Stimulated activated CD8-positive, alpha-beta memory T cell treated with anti-CD3 and anti-CD28 coated beads, Interleukin-7, amount 100 ng/mL, for 4 hours (primary cell): ENCODE data around the gene POU2AF3.
"Not testable (repeated sequence)": the region's sequence is repeated elsewhere in the genome, so short reads cannot be mapped to it uniquely, and the experiment has no call there.

Experiments used
- DNase-seq, 2 donors: peaks; one replicate each; pipeline ENCODE4 v3.0.0-alpha.2; 2020; ENCODE audit warnings: low read depth in 2 of 2

The POU2AF3 gene

DNA sequence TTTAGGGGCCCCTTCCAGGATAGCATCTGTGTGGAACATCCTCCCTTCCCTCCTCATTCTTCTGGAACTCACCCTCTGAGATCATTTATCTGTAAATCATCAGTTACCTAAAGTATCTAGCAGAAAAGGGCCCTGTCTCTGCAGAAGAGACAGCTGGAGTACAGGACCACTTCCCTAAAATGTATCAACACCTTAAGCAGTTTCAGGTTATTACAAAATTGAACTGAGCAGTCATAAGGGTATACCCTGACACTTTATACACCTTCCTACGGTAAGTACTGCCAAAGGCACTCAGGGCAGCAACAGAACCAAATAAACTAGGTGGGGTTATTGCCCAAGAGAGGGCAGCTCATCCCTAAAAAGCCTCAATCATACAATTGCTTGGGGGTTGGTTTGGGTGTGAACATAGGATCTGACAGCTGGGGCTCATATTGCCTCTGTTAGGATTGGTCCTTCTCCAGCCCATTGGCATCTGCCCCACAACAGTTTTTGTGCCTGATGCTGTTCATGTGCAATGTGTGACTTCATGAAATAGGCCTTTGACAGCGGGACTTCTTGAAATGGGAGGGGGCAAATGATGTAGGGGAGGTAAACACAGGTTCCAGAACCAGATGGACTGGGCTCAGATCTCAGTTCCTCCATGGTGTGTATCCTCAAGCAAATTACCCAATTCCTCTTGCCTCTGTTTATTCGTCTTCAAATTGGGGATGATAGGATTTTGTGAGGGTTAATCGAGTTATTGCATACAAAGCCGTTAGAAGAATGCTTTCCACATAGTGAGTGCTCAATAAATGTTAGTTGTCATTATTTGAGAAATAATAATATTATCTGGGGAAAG is 2.9 kb downstream of the POU2AF3 start:
- no peak for DNase-seq

DNA sequence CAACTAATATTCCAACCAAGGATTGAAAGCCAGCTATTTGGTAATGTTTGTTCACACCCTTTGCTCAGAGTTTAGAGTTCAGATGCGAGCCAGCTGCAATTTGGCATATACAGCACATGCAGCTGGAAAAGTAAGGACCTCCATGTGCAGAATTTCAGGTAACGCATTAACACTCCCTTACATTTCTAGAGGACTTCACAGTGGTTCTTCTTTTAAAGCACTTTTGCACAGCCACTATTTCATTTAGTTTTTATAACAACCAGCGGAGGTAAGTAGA is 3.4 kb downstream of the POU2AF3 start:
- DNase-seq = no peak

DNA sequence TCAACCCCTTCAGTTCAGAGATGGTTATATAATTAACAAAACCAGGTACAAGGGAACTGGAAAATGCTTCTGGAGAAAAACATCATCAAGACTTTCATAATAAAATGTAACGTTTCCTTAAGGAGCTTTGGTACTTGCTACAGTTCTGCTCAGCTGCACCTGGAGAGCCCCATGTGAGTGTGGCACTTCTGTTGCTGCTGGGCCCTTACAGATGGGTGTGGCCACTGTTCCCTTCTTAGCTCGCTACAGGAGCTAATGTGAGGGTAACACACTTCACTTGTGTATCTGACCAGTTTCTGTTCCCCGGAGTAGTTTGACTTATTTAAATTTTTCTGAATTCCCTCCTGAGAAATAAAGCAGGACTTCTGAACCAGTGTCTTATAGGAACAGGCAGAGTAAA is 4.0 kb downstream of the POU2AF3 start:
- no peak for DNase-seq

DNA sequence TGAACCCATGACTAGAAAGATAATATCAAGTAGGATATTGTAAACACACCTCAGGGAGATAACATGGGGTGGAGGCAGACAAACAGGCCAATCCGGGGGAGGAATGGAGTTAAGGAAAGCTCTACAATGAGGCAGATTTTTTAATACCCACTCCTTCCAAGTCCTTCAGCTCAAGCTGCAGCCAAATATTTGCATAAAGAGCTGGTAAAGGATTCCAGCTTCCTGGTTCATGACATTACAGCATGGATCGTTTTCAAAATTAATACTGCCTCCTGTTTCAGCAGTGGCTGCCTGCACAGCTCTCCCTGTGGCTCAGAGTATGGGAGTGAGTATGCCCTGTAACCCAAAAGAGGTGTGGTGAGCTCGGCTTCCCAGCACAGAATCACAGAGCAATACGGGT is 5.1 kb downstream of the POU2AF3 start:
- DNase-seq = no peak

DNA sequence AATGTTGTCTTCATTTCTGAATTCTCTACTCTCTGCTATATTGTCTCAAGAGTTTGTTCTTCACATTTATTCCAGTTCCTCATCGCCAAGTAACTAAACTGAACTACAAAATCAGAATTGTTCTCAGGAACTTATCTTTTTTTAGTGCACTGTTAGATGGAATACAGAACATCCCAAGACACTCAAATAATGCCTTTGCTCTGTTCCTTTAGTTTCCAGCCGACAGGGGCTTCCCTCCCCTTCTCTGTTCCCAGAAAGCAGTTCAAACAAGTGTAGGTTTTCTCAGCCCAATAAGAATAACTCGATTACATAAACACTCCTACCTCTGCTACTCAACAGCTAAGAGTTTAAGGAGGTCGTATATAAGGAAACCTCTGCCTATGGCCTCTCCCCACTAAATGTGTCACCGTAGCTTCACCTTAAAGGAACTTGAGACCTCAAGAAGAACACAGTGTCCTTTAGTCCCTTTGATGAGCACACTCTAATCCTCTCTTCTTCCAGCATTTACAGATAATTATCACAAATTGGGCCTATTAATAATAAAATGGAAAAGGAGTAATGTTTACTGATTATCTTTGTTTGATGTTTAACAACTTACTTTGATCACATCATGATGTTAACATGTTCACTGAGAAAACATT is 6.9 kb downstream of the POU2AF3 start:
- no peak for DNase-seq

DNA sequence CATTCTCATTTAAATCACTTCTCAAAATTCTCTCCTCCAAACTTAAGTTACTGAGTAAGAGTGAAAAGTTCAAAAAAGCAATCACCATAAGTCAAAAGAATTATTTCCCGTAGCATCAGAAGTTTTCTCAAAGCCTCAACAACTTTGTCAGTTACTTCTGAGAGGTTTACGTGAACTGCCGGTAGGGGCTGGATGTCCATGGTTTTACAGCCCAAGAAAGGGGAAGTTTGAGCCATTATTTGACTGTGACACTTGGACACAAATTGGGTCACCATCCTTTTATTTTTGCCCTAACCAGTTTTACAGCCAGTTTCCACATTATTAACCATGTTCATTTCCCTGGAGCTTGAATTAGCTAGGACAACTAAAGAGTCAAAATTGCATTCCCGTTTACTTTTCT is 7.5 kb downstream of the POU2AF3 start:
- DNase-seq = no peak

DNA sequence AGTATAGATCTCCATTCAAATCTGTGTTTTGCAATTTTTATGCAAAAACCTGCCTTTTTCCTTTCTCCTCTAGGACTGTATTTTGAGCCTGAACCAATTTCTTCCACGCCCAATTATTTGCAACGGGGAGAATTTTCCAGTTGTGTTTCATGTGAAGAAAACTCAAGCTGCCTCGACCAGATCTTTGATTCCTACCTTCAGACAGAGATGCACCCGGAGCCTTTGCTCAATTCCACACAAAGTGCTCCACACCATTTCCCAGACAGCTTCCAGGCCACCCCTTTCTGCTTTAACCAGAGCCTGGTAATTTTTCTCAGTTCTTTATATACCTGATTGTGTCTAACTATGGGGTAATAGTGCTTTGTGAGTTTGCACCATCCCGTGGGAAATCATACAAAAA is 8.0 kb downstream of the POU2AF3 start:
- no peak for DNase-seq

DNA sequence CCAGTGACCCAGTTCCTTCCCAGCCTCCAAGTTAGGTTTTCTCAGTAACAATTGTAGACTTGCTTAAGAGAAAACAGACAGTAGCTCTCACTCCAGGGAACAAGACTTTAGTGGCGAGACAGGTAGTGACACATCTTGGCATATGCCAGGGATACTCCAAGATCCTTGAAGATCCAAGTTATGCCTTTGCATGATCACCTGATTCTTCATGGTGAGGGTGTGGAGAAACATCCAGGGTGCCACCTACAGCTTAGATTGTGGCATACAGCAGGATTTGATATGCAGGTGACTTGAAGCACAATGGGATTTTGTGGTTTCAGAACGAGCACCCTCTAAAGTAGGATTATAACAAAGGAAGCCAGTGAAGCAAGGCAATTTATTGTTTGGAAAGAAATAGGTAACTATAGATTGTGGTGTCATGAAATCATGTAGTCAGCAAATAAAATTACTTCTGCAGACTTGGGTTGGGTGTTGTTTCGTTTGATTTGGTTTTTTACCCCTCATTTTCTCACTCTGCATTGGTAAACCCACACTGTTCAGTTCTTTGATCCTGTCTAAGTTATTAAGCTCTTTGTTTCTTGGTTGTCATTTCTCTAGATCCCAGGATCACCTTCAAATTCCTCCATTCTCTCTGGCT is 9.2 kb downstream of the POU2AF3 start:
- DNase-seq = no peak

DNA sequence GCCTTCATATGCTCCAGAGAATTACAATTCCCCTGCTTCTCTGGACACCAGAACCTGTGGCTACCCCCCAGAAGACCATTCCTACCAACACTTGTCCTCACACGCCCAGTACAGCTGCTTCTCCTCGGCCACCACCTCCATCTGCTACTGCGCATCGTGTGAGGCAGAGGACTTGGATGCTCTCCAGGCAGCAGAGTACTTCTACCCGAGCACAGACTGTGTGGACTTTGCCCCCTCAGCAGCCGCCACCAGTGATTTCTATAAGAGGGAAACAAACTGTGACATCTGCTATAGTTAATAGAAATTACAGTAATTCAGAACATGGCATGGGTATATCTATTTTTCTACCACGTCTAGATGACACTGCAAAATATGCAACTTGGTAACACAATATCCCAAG is 9.8 kb downstream of the POU2AF3 start:
- no peak for DNase-seq

DNA sequence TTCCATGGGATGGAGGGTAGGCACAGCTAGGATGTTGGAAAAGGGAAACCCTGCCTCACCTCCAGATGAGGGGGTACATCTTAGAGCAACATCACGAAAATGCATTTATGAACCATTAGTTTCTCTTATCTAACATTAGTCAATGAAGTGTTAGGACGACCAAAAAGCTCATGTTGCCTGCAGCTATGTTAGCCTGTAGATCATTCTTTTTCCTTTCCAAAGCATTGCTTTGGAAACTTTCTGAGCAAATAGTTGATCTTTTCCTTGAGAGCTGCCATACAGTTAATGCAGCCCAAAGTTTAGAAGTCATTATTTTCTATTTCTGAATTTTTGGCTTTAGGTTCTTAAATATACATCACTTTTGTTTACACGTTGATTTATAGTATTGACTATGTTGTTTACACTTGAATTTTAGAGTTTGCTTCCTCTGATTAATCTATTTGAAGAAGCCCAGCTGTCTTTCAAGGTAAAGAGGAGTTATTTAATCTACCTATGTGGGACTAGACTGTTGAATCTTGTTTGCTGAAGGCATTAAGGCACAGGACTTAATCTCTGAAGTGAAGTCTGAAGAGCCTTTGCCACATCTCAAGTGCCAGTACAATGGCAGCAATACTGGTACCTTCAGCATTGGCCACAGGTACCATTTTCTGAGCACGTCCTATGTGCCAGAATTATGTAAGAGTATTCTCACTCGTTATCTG is 11.0 kb downstream of the POU2AF3 start:
- DNase-seq = no peak

DNA sequence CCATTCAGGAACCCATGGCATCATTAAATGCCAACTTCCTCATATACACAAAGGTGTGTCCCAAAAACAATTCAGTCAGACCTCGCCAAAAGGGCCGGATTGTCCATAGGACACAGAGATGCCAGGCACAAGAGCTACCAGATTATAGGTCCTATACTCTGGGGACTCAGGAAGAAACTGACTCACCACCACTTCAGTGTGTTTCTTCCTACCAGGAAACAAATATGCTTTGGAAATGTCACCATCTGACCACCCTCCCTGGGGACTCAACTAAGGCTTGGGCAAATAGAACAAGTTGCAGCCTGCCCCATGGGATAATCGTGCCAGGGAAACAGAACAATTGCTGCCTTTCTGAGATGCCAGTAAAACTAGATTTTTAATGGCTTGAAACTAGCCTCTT is 11.7 kb downstream of the POU2AF3 start:
- DNase-seq = no peak

DNA sequence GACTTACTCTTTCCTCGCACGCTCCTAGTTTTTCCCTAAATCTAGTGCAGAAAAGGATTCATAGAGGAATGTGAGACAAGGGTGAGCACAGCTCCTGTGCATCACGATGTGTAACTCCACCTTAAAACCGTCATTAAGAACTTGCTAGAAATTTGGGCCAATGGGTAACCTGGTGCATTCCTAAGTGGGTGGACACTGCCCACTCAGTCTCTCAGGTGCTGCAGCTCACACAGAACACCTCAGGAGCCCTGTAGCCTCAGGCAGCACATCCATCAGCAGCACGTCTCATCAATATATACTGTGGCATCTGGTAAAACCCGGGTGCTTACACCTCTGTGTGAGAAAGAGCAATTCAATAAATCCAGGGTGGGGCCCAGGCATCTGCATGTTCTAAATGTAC is 12.4 kb downstream of the POU2AF3 start:
- DNase-seq = no peak

DNA sequence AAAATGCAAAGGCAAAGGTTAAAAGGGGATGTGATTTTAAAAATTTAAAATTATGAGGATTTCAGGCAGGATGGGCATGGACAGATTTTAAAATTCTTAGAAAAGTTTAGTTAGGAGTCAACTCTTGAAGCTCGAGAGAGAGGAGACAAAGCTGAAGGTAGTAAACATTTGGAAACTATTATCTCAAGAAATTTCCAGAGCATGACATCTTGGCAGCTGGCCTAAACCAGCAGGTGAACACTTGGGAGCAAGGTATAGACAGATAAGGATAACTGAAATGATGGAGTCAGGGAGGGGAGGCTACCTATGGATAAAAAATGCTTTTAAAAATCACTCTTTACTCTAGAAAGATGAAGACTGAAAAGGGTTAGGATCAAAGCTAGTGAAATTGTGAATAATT is 13.7 kb downstream of the POU2AF3 start:
- DNase-seq = no peak

DNA sequence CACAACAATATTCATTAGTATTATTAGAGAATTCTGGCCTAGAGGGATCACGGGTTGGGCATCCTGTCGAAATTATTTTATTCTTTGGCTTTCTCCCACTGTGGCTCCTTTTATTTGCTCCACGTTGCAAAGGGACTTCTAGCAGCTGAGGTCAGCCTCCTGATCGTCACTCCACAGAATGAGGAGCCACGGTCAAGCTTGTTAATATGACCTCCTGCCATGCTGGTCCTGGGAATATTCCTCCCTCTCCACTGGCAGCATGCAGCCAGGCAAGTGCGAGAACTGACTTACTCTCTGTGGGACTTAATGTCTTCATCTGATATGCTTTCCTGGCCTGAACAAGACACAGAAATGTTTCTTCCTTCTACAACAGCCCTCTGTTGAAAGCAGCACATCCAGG is 20.9 kb downstream of the POU2AF3 start:
- no peak for DNase-seq

DNA sequence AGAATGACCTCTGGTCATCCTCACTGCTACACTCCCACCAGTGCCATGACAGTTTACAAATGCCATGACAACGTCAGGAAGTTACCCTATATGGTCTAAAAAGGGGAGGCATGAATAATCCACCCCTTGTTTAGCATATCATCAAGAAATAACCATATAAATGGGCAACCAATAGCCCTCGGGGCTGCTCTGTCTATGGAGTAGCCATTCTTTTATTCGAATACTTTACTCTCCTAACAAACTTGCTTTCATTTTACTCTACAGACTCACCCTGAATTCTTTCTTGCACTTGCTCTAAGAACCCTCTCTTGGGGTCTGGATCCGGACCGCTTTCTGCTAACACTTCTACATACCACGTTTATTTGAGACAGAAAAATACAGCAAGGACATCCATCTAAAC is 21.9 kb downstream of the POU2AF3 start:
- DNase-seq = not testable (repeated sequence)

DNA sequence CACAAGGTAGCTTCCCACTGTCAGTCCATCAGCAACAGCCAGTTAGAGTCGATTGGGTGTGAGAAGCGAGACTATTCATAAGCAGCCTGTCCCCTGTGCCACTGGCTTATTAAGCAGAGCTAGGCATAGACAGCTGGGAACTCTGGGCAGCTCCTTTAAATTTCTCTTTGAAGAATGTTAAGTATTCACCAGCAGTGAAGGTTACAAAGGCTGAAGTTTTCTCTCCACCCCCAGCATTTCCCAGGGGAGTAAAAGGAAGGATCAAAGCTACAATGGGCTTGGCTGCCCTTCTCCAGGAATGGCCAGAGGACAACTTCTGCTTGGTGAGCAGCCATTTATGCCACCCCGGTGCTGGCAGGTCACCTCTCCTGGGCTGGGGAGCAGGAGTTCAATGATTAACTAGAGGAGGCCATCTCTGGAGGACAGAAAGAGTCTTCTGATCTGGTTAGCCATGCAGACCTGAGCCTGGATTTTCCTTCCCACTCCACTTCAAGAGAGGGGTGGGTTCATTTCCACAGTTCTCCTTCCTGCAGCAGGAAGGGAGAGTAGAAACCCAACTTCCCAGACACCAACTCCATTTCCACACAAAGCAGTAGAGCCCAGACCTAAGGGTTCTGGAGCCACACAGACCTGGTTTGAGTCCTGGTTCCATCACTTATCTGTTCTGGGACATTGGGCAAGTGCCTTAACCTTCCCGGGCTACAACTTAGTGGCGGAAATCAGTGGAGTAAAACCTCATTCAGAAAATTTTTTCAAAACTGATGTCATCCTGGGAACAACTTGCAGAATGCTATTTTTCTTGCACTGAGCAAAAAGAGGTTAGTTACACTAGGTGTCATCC is 22.6 kb downstream of the POU2AF3 start:
- no peak for DNase-seq

DNA sequence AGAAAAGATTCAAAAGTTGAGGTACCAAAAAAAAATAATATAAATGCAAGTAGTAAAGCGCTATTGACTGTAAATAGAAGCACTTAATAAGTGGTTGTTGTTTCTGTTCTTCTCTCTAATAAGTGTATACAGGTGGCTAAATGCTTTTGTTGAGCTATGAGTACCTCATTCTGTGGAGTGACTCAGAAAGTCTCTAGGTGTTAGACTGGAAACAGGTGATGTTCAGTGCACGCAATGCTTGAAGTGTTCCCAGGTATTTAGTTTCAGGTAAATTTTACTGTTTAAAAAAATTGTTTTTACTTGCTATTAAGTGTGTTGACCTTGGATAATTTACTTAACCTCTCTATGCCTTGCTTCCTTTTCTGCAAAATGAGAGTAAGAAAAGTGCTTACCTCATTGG is 24.2 kb downstream of the POU2AF3 start:
- DNase-seq = no peak

DNA sequence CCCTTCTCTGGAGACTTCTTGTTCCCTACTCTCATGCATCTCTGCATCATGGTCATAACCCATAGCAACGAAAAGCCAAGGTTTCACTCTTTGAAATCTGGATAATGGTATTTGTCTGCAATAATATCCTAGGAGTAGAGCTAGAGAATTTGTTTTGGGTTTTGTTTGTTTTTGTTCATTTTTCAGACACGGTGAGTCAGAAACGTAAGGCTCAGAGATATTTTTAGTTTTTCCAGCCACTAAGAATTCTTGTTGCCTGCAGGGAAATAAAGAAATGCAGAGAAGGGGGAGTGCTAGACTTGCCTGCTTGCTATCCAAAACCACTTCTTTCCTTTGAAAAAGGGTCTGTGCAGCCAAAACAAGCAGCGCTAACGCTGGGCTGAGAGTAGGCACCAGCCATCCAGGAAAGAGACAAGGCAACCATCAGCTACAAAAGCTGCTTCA is 26.0 kb downstream of the POU2AF3 start:
- no peak for DNase-seq

DNA sequence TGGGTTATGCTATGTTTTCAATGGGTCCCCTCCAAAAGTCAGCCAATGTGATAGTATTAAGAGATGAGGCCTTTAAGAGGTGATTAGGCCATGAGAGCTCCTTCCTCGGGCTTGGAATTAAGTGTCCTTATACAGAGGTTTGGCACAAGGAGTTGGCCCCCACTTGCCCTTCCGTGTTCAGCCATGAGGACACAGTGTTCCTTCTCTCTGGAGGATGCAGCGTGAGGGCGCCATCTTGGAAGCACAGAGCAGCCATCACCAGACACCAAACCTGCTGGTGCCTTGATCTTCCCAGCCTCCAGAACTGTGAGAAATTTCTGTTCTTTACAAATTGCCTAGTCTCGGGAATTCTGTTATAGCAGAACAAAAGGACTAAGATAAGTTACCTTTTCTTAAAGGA is 26.9 kb downstream of the POU2AF3 start:
- no peak for DNase-seq

DNA sequence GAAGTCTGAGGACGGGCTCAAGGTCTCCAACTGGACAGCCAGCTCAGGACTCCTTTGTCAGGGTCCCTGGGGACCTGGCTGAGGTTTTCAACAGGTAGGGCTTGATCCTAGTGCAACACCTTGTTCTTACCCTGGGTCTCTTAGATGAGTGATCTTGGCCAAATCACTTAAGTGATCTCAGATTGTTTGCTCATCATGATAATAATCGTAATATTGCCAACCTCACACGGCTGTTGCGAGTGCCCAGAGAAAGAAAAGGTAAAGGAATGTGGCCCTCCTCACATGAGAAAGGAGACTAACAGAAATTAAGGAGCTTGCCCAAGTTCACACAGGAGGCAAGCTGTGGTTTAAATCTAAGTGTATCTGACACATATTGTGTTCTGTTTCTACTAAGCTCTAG is 28.5 kb downstream of the POU2AF3 start:
- DNase-seq = no peak

DNA sequence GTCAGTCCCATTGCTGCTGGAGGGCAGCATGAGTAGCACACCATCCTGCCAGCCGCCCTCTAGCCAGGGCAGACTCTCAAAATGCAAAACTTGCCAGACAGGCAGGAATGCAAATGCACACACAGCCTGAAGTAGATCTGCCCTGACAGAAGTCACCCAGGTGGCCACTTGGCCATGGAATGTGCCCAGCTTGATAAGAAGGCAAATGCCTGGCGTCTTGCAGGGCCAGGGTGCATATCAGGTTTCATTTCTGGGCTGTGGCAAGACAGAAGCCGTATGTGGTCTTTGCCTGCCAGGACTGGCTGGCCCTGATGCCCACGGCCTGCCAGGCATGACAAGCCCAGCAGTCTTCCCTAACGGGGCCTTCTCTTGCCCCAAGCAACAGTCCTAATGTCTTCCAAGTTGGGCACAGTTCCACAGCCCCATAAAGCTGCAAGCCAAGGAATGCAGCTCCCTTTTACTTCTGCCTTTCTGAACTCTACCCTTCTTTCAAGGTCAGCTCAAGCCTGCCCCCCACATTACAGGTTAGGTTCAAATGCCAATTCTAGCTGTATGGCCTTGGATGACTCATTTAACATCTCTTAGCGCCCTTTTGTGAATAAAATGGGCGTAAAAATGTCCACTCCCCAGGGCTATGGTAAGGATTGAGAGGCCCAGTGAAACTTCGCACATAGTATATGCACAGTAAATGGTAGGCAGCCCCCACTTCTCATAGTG is 29.7 kb downstream of the POU2AF3 start:
- no peak for DNase-seq
